Left ventricle myocardium inferior (tissue), 1 donor: ENCODE results near the gene SUGCT. TPM values are rescaled to one million over a fixed set of nuclear protein-coding genes. Genes with fewer than 3 reads are reported as not detected.
A peak's percentile ranks its signal among the peaks of the same experiment; 100 is the strongest.

ENCODE experiments used
- DNase-seq: peaks from one replicate; pipeline ENCODE4 v3.0.0-alpha.2; 2020
- H3K27ac ChIP-seq: fragments of 200-600 bp; replicated peaks from 2 replicates; pipeline ENCODE4 v1.8.0; 2021
- H3K27me3 ChIP-seq: fragments of 200-600 bp; 2 replicates; pipeline ENCODE4 v1.8.0; 2021; ENCODE audit warnings: low read depth
- H3K36me3 ChIP-seq: fragments of 200-600 bp; 2 replicates; pipeline ENCODE4 v1.8.0; 2021
- H3K4me1 ChIP-seq: fragments of 200-600 bp; 2 replicates; pipeline ENCODE4 v1.8.0; 2021
- H3K4me3 ChIP-seq: fragments of 200-600 bp; 2 replicates; pipeline ENCODE4 v1.8.0; 2021; ENCODE audit warnings: mild to moderate bottlenecking, moderate library complexity
- H3K9me3 ChIP-seq: fragments of 200-600 bp; replicated peaks from 2 replicates; pipeline ENCODE4 v1.8.0; 2021
- intact Hi-C: fragments of 100-400 bp; cut with micrococcal nuclease; formaldehyde crosslinking; loops from one replicate; pipeline ENCODE4 v1.11.0; 2022
- total RNA-seq: library from RNA; stranded (reverse); fragmentation: NEBNext Ultra II Directional; extraction: Animal tissue kit (Norgen Biotek cat#: 25700); gene quantifications from one replicate; pipeline ENCODE4 v1.2.1, GENCODE V29; 2021
- TF ChIP-seq, protein P1 (sequence below): fragments of 200-600 bp; IDR thresholded peaks from 2 replicates; pipeline ENCODE4 v1.8.0; 2021; ENCODE audit warnings: antibody characterized with exemption, mild to moderate bottlenecking, borderline replicate concordance
- donor health status: DM: no; HTN: yes; CAD: no; lungs with severe emphysema.

Gene SUGCT
- total RNA-seq, 1 donor from 2014 or later: 5.0 TPM

DNA sequence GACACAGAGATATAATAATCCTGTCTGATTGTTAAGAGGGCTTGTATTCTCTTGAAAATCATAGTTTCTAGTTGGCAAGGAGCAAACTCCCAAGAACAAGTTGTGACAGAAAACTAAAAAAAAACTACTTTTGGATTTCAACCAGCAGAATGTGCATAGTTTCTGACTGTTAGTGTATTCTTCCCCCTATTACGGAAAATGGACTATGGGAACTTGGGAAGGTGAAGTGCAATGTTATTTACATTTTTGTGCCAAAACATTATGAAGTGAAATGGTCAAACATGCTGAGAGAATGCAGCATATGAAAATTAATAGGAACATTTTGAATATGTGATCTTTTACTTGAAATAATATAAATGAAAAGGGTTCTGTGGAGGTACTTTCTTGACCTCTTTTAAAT is 660.8 kb downstream of the SUGCT start:
- intact Hi-C loops: no loop called here
- H3K4me1 ChIP-seq: peaks cover 12% of the 10 kb centered on the region

DNA sequence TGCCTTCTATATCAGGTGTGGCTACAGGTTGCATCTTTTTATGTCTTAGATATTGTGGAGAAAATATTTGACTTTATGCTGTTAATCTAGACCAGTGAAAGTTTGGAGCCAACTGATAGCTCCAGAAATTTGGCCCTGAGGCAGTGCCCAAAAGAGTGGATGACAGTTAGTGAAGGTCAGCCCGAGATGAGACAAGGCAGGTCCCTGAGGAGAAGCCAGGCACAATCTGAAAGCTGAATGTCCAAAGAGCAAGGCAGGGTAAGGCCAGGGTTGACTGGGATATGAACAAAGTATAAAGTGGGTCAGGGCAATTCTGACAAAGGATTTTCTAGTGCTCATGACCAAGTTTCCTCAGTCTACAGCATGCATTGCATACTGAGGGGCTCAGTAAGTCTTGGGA is 661.9 kb downstream of the SUGCT start:
- Histone ChIP-seq H3K9me3 (no peaks in the 10 kb centered on the region), H3K36me3 (no peaks in the 10 kb centered on the region), H3K4me3 (no peak overlapping the region), H3K27ac (no peak overlapping the region), H3K4me1 (peaks cover 18% of the 10 kb centered on the region), H3K27me3 (no peaks in the 10 kb centered on the region)
- DNase-seq: no peak
- TF ChIP-seq, protein P1, sequence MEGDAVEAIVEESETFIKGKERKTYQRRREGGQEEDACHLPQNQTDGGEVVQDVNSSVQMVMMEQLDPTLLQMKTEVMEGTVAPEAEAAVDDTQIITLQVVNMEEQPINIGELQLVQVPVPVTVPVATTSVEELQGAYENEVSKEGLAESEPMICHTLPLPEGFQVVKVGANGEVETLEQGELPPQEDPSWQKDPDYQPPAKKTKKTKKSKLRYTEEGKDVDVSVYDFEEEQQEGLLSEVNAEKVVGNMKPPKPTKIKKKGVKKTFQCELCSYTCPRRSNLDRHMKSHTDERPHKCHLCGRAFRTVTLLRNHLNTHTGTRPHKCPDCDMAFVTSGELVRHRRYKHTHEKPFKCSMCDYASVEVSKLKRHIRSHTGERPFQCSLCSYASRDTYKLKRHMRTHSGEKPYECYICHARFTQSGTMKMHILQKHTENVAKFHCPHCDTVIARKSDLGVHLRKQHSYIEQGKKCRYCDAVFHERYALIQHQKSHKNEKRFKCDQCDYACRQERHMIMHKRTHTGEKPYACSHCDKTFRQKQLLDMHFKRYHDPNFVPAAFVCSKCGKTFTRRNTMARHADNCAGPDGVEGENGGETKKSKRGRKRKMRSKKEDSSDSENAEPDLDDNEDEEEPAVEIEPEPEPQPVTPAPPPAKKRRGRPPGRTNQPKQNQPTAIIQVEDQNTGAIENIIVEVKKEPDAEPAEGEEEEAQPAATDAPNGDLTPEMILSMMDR: no peak
- intact Hi-C loops: no loop called here

More for the DNA sequence above, 660.8 kb downstream of the SUGCT start:
- Histone ChIP-seq H3K27me3 (no peaks in the 10 kb centered on the region), H3K9me3 (no peaks in the 10 kb centered on the region), H3K36me3 (no peaks in the 10 kb centered on the region), H3K27ac (no peak overlapping the region), H3K4me3 (no peak overlapping the region)
- no peak for DNase-seq
- TF ChIP-seq, protein P1: no peak

DNA sequence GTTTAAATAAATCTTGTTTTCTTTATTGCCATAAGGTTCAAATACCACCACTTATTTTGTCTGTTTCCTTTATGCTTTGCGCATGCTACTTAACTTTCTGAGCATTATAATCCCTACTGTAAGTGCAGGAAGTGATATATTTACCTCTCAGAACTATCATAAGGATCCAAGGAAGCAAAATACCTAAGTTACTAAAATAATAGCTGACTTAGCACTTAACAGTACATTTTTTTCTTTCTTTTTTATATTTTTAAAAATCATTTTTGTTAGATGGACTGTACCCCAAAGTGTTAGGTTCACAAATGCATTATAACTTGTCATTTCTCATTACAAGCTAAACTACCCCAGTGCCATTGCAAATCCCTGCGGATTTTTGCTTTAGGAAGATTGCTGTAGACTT is 663.8 kb downstream of the SUGCT start:
- no peaks in the 10 kb centered on the region for H3K27me3 ChIP-seq
- TF ChIP-seq, protein P1: no peak
- no peak overlapping the region for H3K27ac ChIP-seq
- H3K4me3 ChIP-seq: no peak overlapping the region
- no peaks in the 10 kb centered on the region for H3K9me3 ChIP-seq
- peaks cover 18% of the 10 kb centered on the region for H3K4me1 ChIP-seq
- intact Hi-C loops: no loop called here
- H3K36me3 ChIP-seq: no peaks in the 10 kb centered on the region
- DNase-seq: no peak

DNA sequence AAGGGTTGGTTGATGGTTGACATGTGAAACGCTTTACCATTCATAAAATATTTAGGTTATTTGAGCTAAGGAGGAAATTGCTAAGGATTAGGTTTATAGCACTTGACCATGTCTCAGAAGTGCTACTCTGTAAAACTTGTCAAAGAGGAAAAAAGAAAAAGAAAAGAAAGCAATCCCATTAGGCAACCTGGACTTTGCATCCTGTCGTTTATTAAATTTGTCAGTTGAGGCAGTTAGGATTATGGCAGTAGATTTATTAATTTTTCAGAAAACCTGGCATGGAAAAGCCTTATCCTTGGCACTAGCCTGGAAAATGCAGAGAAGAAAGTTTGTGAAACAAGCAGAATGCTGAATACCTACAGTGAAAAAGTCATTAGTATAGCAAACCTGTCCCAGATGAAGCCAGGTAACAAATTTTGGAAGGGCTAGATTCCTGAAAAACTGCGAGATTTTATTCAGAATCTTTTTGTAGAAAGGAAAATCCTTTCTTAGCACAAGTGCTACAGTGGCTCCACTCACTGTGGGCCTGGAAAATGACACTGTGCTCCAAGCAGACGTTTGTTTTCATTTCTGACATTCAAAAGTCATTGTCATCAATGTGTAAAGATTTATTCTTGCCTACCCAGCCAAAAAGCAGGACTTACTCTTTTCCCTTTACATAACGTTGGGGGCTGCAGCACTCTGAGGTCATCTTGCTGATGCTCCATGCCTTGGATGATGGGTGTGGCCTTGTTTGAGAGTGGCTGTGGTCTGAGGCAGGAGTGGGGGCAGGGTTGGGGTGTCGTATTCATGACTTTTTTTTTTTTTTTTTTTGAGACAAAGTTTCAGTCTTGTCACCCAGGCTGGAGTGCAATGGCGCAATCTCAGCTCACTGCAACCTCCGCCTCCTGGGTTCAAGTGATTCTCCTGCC is 664.9 kb downstream of the SUGCT start:
- no peak for DNase-seq
- Histone ChIP-seq H3K27me3 (no peaks in the 10 kb centered on the region), H3K4me3 (no peak overlapping the region), H3K36me3 (no peaks in the 10 kb centered on the region), H3K4me1 (peaks cover 18% of the 10 kb centered on the region), H3K9me3 (no peaks in the 10 kb centered on the region), H3K27ac (no peak overlapping the region)
- intact Hi-C loops: no loop called here
- TF ChIP-seq, protein P1: no peak

DNA sequence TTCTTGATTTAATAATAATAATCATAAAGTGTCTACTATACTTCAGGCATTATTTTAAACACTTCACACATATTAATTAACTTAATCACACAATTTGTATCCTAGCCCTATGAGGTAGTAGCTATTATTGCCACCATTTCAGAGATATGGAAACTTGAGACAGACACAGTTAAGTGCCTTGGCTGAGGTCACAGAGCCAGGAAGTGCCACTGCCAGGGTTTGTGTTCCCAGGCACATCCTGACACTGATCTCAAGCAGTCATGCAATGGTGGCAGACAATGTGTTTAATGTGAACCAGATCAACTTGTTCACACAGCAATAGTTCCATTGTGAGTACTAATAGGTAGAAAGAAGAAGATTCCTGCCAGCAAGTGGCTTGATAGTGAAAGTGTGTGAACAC is 666.0 kb downstream of the SUGCT start:
- Histone ChIP-seq H3K36me3 (no peaks in the 10 kb centered on the region), H3K27me3 (no peaks in the 10 kb centered on the region), H3K27ac (peak overlapping the region; percentile 47), H3K4me1 (peaks cover 18% of the 10 kb centered on the region), H3K4me3 (no peak overlapping the region), H3K9me3 (no peaks in the 10 kb centered on the region)
- intact Hi-C loops: no loop called here
- TF ChIP-seq, protein P1: no peak
- peak; percentile 21 for DNase-seq
